HG03045 (cell line): ENCODE data around the gene MAT1A.

Source experiments
- ATAC-seq: cut with Tn5 transposase; IDR thresholded peaks from one replicate; pipeline ENCODE4 v1.9.1; 2021; ENCODE audit warnings: mild to moderate bottlenecking, moderate library complexity; ENCODE audit not compliant: unreplicated experiment

MAT1A gene

DNA sequence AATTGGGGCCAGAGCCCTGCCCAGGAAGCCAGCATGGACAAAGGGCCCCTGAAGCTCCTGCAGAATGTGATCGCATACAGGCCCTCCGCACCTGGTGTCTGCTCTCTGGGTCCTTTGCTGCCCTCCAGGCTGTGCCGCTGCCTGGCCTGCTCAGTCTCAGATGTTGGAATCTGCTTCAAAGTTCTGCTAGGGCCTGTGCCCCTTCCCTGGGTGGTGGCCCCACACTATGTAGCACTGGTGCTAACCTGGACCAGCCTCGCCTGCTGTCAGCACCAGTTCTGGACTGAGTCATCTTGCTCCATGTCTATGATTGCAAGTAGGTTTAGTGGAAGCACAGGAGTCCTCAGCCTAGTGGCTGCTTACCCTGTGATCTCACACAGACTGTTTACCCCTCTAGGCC lies 6.3 kb downstream of the MAT1A start:
- no peak for ATAC-seq

DNA sequence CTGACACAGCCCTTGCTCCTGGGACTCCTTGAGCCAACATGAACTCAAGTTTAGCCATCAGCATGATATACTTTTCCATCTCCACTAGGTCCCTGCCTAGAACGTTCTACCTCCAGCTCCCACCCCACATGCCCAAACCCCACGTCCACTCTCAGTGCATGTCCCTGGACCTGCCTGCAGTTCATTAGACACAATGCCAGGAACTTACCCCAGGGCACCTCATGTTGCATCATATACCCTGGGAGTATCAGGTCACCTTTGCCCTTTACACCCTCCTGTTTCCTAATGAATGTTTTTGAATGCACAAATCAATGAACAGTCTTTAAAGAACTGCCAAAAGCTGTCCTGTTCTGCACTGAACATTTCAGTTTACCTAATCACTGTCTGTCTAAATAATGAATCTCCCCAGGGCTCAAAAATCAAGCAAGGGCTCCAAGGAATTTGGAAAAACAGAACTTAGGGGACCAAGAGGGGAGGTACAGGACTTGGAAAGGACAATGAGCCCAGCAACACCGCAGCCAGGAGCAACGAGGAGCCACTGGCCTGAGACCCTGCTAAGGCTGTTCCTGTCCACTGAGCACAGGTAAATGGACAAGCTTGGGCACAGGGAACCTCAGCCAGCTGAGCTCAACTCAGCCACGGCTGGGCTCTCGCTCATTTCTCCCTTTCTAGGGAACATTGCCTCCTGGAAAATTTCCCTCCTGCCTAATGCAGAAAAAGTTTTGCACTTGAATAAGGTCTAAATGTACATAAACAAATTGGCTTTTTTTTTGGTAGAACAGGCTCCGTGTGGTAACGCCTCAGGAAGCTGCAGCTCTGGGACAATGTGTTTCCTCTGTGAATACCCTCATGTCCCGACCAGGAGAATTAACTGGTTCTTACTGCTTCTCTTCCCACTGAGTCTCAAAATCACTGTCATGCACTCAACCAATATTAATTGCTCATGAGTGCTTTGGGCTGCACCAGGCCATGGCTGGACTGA lies 7.4 kb downstream of the MAT1A start:
- no peak for ATAC-seq

DNA sequence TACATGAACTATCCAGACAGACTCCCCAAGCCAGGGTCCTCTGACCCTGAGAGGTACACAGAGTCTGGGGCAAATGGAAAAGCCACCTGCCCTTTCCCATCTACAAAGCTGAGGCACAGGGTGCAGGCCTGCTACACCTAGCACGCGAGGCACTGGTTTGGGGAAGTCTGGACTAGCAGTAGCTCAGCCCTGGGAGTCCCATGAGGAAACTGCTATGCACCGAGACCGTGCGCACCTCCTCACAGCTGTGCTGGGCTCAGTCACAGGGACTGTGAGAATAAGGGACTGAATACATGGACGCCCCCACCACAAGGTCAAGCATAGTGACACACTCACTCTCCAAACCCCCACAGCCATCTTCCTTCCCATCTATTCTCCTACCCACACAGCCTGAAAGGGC lies 8.2 kb downstream of the MAT1A start:
- ATAC-seq: no peak

DNA sequence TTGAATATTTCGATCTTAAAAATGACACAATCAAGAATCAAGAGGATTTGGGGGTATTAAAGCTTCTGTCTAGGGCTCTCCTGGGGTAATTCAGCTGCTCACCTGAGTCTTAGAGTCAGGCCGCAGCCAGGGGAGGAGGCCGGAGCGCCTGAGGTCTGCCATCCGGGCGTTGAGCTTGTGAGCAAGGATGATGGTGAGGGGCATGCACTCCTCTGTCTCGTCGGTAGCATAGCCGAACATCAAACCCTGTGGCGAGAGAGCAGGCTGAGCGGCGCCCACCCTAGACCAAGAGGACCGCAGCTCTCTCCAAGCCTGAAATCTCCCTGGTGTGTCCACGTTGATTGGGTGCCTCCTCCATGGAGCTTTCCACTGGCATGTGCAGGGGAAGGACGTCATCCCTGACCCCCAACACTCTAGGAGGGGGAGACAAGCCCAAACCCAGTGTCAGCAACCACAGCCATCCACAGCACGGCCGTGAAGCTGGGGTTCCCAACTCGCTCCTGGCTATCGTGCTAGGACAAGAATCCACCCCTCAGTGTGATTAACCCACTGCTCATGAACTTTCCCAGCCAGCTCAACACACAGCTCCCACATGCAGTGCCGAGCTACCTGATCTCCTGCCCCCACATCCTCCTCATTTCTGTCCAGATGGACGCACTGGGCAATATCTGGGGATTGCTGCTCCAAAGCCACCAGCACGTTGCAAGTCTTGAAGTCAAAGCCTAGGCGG lies 9.2 kb downstream of the MAT1A start:
- ATAC-seq: no peak

DNA sequence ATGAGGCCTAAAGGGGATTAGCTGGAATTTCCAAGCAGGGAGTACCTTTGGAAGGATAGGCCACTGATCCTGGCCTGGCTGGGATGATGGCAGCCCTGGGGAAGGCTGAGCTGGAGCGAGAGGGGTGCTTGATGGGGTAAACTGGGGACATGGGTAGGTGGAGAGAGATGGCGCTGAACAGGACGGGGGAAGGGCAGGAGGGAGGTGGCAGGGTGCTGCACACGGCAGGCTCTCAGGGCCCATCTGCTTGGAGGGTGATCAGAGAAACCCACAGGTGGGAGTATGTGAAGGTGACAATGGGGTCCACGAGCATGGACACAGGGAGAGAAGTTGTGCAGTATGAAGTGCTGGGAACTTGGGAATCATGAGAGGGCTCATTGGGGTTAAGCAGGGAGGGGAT lies 10.3 kb downstream of the MAT1A start:
- ATAC-seq: no peak

DNA sequence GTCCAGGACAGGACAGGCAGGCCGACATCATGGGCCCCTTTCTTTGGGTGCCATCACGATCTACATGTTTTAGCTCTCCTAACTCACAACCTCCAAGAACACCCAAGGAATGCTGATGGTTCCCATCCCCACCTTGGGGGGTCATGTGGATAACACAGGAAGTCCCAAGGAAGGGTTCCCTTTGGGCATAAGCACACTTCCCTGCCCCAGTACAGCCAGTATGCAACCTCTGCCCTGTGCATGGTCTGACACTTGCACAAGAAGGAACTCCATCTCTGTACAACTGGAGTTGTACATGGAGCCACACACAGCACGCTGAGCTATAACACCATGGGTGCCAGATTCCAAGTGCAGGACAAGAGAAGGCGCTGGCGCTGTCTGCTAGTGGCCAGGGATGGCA lies 11.0 kb downstream of the MAT1A start:
- ATAC-seq: no peak

DNA sequence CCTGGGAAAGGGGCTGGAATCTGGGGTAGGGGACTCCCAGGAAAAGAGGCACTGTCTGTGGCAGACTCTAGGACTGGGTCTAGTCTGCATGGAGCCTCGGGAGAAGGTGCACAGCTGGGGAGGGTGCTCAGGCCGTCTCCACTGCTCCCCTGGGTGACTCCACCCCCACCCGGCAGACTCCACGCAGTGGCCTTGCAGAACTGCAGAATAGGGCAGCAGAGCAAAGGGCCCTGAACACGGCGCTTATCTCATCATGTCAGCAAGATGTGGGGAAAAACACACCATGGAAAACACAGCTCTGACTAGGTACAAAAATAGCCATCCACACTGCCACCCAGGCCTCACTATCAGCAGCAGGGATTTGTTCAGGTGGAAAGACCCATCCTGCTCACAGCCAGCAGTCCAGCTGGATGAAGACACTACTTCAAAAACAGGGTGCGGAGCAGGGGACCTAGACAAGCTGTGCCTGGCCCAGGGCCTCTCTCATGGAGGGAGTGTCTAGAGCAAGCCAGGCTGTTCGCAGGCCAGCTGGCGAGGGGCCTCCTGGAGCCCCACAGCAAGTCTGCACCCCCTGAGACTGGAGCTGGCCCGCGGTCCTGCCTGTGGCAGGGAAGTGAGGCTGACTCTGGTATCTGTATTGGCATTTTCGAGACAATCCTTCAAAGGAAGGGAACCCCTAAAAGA lies 11.7 kb downstream of the MAT1A start:
- ATAC-seq: no peak

DNA sequence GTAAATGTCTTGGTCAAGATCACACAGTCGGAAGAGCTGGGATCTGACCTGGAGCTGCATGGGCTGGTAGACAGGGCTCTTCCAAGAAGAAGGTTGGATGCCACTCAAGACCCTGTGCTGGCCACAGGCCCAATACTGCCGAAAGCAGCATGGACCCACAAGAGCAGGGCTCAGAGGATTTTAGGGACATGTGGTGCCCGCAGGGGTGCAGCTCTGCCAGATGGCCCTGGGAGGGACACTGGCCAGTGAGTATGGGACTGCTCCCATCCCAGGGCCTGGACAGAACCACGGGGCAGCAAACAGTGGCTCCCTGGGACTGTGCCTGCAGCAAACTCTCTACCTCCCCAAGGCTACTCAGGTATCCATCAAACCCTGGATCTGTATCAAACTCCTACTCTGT lies 12.4 kb downstream of the MAT1A start:
- no peak for ATAC-seq

DNA sequence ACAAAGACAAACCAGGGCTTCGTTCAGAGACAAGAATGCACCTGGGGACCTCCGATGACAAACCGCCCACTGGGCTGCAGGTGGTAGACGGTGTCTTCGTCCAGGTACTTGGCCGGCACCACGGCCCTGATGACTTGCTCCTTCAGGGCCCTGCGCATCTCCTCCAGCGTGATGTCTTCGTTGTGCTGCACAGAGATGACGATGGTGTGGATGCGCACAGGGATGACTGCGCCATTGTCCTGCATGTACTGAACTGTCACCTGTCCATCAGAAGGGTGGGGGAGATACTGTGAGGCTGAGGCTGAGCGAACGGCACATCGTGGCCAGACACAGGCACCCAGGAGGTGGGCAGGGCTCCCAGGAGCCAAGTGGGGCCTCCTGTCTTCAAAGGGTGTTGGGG lies 13.1 kb downstream of the MAT1A start:
- ATAC-seq: no peak

DNA sequence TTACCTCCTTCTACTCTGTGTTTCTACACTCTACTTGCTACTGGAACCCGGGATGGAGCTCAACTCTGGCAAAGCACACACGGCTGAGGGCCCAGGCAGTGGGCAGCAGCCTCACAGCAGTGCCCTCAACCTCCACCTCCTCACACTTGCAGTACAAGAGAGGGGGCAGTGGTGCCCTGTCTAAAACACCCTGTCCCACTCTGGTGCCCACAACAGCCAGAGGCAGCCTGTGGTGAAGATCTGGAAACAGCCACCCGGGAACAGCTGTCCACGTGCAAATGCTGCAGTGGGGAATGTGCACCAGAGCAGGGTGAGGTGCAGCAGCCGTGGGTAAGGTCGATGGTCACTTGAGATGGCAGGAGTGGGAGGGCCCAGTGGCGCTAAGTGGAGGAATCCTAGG lies 13.7 kb downstream of the MAT1A start:
- ATAC-seq: no peak

DNA sequence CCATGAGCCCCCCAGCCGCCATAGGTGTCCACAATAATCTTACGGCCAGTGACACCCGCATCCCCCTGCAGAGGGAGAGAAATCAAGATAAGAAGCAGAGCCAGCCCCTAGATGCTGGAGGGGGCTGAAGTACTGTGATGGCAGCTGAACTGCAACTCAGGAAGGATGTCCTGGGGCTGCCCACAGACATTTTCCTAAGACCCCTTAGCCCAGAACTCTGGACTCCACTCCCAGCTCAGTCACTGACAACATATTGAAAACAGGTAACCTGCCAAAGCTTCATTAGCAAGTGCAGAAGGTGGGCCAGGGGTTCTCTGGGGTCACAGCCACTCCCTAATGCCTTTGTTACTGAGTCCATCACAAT lies 14.3 kb downstream of the MAT1A start:
- no peak for ATAC-seq

DNA sequence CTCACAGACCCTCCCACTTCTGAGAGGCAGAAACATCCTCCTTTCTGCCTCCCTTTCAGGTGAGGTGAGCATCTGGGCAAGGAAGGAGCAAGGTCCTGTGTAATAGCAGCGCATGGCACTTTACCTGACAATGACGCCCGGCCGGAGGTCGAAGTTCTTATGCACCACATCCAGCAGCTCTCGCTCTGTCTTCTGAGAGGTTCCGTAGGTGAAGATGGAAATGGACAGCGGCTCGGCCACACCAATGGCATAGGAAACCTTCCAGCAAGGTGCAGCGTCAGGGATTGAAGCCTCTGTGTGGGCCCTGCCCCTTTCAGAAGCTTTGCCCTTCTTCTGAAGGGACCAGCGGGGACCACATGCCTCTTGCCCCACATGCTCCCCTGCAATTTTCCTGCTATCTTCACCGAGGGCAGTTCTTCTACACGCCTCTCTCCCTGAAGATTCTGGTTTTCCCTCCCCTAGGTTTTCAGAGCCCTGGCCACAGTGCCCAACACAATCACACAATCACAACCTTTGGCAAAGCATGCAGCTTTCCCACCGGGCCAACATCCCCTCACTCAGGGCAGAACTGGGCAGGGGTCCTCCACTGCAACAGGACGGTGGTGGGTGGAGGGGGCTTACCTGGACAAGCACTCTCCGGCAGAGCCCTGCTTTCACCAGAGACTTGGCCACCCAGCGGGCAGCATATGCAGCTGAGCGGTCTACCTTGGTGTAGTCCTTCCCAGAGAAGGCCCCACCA lies 14.9 kb downstream of the MAT1A start:
- no peak for ATAC-seq

DNA sequence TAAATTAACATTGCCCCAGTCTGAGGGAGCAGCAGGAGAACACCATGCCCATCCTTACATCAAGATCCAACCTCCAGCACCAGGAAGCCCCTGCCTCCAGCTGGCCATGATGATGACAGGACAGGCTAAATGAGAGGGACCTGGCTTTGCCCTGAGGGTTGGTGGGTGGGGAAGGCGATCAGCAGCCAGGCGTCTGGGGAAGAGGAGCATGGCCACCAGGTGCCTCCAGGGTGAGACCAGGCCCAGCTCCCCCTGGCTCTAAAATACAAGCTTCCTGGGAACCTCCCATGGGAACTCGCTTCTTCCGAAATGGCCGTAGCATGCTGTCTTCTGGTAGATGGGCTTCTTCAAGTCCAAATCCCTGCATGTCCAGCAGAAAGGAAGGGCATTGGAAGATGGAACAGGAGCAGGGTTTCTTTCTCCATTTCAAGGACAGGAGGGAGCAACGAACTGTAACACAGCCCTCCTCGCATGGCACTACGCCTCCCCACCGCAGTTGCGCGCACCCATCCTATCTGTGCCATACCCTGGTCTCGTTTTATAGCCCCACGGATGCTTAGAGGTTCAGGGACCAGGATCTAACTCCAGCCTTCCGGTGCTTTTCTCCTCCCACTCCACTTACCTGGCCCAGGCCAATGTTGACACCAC lies 15.8 kb downstream of the MAT1A start:
- ATAC-seq: no peak

DNA sequence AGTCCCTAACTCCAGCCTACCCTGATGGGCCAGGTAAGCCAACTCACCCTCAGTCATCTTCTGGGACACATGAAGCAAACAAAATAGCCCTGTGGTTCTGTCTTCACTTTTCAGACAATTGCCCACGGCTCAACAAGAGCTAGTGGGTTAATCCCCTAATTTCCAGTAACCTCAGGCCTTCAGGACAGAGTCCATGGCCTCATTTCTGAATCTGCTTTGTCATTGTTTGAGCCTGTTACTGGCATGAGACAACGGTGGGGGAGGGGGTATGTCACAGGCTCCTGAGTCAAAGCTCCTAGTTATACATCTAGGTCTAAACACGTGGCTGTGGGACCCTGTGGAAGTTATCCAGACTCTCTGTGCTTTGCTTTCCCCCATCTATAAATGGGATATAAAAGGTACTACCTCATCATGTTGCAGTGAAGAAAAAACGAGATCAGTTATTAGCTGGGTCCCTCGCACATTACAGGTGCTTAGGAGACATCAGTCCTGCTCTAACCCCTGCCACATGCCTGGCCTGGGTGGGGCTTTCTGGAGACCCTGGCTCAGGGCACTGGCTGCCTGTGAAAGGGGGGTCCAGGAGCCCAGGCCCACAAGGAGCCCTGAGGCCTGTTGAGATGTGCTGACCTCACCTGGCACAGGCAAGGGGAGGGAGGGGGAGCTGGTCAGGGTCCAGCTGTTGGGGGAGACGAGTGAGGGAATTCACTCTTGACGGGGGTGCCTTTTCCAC lies 16.5 kb downstream of the MAT1A start:
- ATAC-seq: no peak

DNA sequence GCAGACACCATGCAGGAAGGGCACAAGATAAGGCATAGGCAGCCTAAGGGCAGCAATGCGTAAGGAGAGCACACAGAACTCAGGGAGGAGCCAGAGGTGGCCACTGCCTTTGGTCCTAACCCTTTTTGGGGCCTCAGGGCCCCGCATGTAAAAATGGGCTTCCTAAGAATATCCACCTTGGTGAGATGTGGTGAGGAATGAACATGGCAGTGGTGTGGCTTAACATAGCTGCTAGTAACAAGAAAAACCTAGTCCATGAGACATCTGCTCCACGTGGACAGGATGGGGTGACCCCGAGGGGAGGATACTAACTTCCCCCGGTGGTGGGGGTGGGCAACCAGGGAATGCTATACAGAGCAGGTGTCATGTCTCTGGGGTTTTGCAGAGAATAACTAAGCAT lies 18.0 kb downstream of the MAT1A start:
- no peak for ATAC-seq

DNA sequence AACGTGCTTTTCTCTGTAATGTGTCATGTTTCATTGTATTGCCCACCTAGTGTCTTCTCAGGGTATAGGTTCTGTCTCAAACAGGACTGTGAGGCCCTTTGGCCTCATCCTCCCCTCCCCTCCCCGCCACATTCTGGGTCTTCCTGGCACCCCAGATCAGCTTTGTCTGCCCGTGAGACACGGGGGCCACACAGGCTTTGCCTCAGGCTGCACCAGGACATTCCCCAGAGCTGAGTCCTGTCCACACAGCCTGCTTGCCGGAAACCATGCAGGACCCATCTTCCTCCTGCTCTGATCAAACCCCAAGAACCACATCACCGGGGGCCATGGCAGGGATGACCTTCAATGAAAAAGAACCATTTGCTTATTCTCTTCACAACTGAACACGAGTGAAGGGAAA lies 18.6 kb downstream of the MAT1A start:
- no peak for ATAC-seq

DNA sequence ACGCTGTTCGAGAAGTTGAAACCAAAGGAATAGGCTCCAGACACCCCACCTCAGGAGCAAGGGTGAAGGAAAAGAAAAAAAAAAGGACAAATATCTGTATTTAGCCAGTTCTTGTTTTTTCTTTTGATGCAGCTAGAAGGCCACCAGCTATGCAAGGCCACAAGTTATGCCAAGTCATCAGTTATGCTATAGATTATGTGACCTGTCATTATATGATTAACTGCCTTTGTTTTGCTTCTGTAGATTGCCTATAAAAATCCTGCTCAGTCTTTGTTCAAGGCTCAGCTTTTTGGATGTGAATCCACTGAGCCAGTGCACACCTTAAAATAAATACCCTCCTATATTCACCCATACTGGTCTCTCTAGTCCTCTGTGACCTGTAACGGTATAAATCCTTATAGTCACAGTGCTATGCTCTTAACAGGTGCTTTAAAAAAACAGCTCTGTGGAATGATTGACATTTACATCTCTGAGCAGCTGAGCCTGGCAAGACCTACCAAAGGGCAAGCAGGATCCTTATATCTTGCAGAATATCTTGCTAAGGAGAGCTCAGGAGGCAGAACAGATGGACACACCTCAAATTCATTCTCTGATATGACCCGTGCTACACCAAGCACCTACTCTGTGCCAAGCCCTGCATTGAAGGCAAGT lies 20.4 kb downstream of the MAT1A start:
- no peak for ATAC-seq

DNA sequence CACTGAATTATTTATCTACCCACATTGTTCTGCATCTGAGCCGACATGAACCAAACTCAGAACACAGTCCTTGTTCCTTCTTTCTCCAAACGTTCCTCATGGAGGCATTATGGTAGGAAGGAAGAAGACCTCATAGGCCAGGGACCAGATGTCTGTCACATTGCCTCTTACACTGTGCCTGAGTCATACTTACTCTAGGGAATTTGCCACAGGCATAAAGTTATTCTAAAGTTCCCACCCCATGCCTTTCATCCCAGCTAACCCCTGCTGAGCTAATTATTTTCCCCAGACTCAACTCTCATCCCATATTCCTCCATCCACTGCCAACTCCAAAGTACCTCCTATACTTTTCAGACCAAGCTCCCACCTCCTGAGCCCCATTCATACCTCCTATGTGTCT lies 21.2 kb downstream of the MAT1A start:
- ATAC-seq: no peak

DNA sequence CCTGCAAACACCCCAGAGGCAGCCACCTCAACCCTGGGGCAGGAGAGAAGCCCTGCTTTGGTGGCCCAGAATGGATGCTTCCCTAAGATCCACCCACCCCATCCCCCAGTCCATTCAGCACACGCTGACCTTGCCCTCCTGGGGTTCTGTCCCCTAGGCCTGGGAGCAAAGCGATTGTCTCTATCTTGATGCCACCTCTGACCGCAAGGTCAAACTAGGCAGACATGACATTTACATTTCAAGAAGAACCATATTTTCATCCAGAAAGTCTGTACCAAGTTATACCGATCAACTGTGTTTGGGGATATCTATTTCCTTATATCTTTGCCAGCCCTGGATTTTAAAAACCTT lies 23.0 kb downstream of the MAT1A start:
- no peak for ATAC-seq
